CD4-positive, alpha-beta T cell treated with Interleukin-6 at 100 ng/mL for 8 hours (primary cell): Measurements from ENCODE around the gene DAD1.
"Not testable (repeated sequence)": the region's sequence is repeated elsewhere in the genome, so short reads cannot be mapped to it uniquely, and the experiment has no call there.

ENCODE experiments used
- DNase-seq: peaks from one replicate; pipeline ENCODE4 v3.0.0-alpha.2; 2020; ENCODE audit warnings: mixed read lengths, low spot score

The DAD1 gene

DNA sequence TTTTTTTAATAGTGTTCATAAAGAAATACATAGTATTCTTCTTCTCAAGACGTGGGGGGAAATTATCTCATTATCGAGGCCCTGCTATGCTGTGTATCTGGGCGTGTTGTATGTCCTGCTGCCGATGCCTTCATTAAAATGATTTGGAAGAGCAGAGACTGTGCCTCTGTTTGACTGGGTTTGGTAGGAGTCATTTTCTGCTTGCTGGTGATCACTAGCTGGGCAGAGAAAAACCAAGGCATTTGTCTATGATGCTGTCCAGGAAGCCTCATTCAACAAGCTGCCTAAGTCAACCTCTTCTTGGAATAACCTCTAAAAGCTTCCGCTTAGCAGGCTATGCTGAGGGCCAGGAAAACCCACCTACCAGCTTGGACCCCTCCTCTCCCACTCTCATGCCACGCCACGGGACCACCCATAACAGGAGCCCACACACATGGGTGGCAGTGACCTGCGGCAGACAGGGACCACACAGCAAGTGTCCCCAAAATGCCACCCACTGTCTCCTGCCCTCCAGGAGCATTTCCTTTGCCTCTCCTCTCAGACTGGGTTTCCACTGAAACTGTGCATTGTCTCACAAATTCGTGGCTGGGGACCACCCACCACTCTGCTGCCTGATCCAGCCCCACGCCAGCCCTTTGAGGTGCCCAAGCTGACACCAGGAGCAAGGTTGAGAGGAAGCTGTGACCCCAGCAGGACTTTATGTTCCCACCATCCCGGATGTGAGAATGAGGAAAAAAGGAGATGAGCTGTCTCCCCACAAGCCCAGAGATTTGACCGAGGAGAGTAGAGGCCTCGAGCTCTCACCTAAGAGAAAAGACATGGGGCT lies 36.8 kb downstream of the DAD1 start:
- peak; percentile 7 for DNase-seq

DNA sequence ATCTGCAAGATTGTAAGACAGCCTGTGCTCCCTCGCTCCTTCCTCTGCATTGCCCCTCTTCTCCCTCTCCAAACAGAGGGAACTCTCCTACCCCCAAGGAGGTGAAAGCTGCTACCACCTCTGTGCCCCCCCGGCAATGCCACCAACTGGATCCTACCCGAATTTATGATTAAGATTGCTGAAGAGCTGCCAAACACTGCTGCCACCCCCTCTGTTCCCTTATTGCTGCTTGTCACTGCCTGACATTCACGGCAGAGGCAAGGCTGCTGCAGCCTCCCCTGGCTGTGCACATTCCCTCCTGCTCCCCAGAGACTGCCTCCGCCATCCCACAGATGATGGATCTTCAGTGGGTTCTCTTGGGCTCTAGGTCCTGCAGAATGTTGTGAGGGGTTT lies 37.4 kb downstream of the DAD1 start:
- peak; percentile 17 for DNase-seq

DNA sequence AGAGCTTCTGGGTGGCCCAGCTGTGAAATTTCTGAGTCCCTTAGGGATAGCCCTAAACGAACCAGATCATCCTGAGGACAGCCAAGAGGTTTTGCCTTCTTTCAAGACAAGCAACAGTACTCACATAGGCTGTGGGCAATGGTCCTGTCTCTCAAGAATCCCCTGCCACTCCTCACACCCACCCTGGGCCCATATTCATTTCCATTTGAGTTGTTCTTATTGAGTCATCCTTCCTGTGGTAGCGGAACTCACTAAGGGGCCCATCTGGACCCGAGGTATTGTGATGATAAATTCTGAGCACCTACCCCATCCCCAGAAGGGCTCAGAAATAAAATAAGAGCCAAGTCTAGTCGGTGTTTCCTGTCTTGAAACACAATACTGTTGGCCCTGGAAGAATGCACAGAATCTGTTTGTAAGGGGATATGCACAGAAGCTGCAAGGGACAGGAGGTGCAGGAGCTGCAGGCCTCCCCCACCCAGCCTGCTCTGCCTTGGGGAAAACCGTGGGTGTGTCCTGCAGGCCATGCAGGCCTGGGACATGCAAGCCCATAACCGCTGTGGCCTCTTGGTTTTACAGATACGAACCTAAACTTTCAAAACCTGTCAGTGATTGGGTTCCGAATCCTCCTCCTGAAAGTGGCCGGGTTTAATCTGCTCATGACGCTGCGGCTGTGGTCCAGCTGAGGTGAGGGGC lies 38.9 kb downstream of the DAD1 start:
- DNase-seq: peak; percentile 84

DNA sequence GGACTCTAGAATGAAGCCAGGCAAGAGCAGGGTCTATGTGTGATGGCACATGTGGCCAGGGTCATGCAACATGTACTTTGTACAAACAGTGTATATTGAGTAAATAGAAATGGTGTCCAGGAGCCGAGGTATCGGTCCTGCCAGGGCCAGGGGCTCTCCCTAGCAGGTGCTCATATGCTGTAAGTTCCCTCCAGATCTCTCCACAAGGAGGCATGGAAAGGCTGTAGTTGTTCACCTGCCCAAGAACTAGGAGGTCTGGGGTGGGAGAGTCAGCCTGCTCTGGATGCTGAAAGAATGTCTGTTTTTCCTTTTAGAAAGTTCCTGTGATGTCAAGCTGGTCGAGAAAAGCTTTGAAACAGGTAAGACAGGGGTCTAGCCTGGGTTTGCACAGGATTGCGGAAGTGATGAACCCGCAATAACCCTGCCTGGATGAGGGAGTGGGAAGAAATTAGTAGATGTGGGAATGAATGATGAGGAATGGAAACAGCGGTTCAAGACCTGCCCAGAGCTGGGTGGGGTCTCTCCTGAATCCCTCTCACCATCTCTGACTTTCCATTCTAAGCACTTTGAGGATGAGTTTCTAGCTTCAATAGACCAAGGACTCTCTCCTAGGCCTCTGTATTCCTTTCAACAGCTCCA lies 39.6 kb downstream of the DAD1 start:
- no peak for DNase-seq

DNA sequence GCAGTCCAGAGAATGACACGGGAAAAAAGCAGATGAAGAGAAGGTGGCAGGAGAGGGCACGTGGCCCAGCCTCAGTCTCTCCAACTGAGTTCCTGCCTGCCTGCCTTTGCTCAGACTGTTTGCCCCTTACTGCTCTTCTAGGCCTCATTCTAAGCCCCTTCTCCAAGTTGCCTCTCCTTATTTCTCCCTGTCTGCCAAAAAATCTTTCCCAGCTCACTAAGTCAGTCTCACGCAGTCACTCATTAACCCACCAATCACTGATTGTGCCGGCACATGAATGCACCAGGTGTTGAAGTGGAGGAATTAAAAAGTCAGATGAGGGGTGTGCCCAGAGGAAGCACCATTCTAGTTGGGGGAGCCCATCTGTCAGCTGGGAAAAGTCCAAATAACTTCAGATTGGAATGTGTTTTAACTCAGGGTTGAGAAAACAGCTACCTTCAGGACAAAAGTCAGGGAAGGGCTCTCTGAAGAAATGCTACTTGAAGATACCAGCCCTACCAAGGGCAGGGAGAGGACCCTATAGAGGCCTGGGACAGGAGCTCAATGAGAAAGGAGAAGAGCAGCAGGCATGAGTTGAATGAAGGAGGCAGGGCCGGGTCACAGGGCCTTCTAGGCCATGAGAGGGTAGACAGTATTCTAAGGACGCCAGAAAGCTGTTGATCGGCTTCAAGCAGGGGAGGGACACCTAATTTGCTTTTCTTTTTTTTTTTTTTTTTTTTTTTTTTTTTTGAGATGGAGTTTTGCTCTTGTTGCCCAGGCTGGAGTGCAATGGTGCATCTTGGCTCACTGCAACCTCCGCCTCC lies 40.9 kb downstream of the DAD1 start:
- DNase-seq: no peak

DNA sequence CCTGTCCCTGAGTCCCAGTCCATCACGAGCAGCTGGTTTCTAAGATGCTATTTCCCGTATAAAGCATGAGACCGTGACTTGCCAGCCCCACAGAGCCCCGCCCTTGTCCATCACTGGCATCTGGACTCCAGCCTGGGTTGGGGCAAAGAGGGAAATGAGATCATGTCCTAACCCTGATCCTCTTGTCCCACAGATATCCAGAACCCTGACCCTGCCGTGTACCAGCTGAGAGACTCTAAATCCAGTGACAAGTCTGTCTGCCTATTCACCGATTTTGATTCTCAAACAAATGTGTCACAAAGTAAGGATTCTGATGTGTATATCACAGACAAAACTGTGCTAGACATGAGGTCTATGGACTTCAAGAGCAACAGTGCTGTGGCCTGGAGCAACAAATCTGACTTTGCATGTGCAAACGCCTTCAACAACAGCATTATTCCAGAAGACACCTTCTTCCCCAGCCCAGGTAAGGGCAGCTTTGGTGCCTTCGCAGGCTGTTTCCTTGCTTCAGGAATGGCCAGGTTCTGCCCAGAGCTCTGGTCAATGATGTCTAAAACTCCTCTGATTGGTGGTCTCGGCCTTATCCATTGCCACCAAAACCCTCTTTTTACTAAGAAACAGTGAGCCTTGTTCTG lies 41.6 kb downstream of the DAD1 start:
- DNase-seq: no peak

DNA sequence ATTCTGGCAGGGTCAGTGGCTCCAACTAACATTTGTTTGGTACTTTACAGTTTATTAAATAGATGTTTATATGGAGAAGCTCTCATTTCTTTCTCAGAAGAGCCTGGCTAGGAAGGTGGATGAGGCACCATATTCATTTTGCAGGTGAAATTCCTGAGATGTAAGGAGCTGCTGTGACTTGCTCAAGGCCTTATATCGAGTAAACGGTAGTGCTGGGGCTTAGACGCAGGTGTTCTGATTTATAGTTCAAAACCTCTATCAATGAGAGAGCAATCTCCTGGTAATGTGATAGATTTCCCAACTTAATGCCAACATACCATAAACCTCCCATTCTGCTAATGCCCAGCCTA lies 42.3 kb downstream of the DAD1 start:
- no peak for DNase-seq

DNA sequence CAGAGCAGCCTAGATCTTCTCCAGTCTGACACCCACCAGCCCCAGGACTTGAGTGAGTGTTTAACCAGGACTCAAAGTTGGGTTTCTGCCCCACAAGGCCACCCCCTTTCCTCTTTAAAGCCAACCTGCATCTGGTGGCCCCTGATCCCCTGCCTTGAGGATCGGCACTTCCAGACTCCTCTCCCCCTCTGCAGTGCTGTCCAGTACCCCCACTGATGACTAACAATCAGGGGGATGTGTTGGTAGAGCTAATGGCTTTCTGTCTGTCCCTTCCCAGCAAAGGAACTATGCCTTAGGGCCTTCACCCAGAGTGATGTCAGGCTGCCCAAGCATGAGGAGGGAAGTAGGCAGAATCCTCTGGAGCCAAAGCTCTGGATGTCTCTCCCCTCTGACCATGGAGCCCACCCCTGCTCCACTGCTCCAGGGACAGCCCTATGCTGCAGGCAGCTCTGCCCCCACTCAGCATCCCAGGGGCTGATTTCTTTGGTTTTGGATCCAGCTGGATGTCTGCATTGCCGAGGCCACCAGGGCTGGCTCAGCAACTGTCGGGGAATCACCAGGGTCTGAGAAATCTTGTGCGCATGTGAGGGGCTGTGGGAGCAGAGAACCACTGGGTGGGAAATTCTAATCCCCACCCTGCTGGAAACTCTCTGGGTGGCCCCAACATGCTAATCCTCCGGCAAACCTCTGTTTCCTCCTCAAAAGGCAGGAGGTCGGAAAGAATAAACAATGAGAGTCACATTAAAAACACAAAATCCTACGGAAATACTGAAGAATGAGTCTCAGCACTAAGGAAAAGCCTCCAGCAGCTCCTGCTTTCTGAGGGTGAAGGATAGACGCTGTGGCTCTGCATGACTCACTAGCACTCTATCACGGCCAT lies 42.9 kb downstream of the DAD1 start:
- DNase-seq: no peak

DNA sequence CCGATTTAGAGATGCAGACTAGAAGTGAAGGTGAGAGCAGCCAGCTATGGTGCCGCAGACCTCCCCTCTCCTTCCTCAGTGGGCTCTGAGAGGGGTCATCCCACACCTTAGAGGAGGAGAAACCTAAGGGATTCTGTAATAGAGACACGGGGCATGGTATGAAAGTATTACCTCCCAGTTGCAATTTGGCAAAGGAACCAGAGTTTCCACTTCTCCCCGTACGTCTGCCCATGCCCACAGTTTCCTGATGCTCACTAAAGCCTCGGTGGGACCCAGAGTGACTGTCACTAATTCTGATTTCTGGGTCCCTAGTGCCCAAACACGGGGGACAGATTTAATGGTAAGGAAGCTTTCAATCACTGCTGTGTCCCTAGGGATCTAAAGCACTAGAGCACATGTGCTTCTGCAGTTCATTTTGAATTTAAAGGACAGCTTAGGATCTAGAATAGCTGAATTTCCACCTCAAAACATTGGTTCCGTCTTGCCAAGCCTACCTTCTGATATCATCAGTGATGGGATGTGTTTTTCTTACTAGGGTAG lies 44.1 kb downstream of the DAD1 start:
- DNase-seq: no peak

DNA sequence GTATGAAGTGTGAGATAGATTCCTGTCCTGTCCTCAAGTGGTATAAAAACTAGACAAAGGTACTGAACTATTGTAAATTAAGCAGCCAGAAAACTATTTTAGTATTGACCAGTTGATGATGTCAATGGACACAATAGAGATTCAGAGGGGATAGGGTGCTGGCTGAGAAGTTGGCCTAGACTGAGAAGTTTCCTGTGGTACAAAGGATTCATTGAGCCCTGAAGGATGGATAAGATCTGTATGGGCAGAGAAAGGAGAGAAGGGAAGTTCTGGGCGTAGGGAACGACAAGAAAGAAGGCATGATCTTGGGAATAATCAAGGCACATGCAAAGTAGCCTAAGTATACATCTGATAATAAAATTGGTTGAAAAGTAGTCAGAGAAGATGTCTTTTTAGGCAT lies 44.6 kb downstream of the DAD1 start:
- no peak for DNase-seq

DNA sequence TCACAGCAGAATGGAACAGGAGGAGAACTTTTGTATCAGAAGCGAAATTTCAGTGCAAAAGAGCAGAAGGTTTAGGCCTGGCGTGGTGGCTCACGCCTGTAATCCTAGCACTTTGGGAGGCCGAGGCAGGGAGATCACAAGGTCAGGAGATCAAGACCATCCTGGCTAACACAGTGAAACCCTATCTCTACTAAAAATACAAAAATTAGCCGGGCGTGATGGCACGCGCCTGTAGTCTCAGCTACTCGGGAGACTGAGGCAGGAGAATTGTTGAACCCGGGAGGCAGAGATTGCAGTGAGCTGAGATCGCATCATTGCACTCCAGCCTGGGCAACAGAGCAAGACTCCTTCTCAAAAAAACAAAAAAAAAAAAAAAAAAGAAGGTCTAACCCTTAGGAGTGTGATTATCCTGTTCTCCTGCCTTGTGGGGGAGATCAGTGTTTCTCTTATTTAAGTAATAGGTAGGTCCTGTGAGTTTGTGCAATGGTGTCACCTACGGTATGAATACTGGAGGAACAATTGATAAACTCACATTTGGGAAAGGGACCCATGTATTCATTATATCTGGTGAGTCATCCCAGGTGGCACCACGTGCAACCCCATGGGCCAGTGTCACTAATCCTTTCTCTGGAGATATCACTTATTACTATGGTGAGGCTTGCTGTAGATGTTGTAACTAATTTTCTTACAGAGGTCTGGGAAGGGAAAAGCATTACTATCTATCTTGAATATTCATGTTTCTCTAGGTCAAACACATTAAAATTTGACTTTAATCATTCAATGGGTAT lies 45.3 kb downstream of the DAD1 start:
- DNase-seq: not testable (repeated sequence)

DNA sequence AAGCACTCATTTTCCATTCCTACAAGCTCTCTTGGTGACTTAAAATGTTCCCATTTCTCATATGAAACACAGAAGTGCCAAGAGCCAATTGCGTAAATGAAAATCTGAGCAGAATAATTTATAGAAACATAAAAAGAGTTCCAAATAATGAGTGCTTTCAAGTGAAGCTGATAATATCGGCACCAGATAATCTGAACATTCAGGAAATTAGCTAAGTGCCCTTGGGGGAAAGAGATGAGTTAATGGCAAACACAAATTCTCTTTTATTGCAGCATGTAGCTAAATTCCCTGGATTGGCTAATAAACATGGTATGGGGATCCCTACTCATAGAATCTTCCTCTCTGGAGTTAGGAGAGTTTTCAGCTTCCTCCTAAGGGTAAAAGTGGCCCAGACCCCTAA lies 46.7 kb downstream of the DAD1 start:
- DNase-seq: no peak

DNA sequence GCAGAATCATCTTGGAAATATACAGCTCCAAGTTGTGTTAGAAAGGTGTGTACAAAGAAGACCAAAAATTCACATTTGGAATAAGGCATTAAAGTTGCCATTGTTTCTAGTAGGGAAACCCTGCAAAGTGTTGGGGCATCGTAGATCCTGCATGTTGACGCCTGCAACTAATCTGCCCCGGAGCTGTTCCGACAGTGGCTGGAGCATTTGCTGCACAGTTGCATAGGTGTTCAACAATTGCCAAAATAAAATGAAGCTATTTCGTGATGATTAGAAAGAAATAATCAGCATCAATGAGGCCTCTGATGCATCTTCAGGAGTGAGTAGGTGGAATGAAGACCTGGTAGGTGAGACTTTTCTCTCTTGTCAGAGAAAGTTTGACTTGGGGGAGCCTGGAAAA lies 47.3 kb downstream of the DAD1 start:
- DNase-seq: no peak

DNA sequence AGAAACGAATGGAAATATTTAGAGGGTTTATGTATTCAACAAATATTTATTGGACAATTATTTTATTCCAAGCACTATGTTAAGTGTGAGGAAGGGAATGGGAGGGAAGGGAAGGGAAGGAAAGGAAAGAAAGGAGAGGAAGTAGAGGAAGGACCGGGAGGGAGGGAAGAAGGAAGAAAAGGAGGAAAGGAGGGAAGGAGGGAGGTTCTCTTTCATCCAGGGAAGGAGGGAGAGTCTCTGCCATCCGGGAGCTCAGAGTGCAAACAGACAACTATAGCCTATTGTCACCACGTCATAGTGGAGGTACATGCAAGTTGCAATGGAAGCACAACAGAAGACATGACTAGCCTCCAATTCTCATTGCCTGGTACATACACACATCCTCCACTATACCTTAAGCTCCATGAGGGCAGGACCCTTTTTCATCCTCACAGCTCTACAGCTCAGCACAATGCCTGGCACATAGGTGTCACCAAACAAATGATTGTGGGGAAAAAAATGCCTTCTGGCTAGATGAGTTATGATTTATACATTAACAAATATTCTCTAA lies 48.1 kb downstream of the DAD1 start:
- DNase-seq: no peak

DNA sequence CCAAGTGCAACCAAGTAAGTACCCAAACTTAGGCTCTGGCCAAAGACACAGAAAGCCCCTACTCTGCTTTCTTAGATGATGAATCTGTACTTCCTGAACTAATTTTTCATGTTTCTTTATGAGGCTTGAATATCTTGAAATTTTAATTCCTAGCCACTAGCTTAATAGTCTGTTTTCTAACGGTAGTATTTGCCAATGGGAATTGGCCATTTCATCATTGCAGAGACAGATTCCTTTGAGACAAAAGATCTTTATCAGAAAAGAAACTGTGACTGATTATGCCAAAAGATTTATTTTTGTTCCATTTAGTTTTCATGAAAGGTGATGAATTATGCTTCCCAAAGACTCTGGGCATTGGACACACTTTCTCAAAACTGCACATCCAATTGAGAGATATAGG lies 48.7 kb downstream of the DAD1 start:
- no peak for DNase-seq

DNA sequence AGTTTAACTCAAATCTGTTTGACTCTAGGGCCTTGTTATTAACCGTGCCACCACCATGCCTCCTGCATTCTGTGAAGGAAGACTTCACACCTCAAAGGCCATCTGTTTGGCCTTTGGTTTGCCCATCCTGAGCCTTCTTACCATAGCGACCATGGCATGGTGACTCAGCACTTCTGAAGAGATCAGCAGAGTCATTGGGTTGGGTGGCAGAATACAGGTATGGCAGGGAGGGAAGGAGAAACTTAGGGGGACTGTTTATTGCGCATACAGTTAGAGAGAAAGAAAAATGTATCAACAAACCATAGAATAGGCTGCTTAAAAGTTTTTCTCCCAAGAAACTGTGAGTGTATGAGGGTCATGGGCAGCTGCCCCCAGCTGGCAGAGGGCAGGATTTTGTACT lies 49.2 kb downstream of the DAD1 start:
- DNase-seq: no peak

DNA sequence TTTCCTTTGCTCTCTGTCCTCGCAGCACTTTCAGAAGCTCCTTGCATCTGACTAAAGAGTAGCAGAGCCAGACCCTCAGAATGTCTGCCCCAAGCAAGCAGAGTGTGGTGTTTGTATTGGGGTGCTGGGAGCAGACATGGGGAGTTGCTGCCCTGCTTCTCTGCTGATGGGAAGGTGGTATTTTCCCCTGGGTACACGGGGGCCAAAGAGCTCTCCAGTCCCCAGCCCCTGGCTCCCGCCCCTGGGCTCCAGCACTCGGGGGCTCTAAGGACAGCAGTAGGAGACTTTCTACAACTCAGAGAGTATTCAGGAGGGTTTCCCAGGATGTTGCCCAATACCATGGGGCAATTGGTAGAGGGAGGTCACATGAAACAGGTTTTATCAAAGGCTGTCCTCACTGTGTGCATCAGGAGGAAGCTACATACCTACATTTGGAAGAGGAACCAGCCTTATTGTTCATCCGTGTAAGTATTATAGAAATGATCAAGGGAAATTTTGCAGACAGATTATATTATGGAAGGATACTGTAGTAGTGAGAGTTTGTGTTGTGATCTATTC lies 50.3 kb downstream of the DAD1 start:
- DNase-seq: no peak

DNA sequence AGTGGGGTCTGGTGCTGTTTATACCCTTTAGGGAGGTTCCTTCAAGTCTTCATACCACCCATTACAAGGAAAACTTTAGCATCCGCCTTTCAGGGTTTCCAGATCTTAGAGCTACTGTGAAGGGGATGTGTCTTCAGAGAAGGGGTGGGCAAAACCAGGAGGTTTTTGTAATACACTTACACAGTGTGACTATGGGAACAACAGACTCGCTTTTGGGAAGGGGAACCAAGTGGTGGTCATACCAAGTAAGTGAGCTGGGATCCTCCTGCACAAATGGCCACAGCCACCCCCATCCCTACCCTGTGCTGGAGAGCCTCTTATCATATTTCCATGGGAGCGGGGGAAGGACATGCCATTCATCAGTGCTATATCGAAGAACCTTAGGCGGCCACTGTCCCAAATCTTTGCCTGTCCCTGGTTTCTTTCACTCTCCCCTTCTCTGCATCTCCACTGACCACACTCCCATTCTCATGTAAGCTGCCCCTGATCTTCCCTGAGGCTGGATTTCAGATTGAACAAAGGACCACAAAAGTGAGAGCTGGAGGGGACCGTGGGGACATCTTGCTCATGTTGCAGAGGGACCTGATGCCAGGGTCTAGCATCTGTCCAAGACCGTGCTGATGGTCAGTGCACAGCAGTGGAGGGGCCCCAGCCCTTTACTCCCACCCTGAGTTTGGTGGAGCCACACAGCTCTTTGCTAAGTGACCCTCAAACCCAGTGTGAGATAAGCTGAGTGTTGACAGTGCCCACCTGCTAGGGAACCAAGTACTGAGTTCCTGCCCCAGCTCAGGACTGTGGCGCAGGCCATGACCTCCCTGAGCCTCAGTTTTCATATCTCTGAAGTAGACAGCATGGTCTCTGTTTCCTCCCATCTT lies 51.4 kb downstream of the DAD1 start:
- DNase-seq: no peak
